LNCaP clone FGC (cell line): ENCODE measurements around the gene HOXD12.

Source experiments
- DNase-seq: peaks from one replicate; pipeline ENCODE4 v3.0.0-alpha.2; 2011; ENCODE audit warnings: low read depth
- H3K4me3 ChIP-seq: 2 replicates; pipeline ENCODE4 v1.5.1; 2011; ENCODE audit warnings: mild to moderate bottlenecking, low read depth, low read length, control low read depth
- TF ChIP-seq, protein P1 (sequence below): IDR thresholded peaks from 2 replicates; pipeline ENCODE4 v1.5.1; 2012; ENCODE audit warnings: mild to moderate bottlenecking; ENCODE audit not compliant: control insufficient read depth, insufficient read depth; ENCODE audit errors: extremely low read depth

The HOXD12 gene

GRCh38 chr2:176132205-176133171 lies 32.9 kb downstream of the HOXD12 start:
- no peak for DNase-seq
- TF ChIP-seq, protein P1, sequence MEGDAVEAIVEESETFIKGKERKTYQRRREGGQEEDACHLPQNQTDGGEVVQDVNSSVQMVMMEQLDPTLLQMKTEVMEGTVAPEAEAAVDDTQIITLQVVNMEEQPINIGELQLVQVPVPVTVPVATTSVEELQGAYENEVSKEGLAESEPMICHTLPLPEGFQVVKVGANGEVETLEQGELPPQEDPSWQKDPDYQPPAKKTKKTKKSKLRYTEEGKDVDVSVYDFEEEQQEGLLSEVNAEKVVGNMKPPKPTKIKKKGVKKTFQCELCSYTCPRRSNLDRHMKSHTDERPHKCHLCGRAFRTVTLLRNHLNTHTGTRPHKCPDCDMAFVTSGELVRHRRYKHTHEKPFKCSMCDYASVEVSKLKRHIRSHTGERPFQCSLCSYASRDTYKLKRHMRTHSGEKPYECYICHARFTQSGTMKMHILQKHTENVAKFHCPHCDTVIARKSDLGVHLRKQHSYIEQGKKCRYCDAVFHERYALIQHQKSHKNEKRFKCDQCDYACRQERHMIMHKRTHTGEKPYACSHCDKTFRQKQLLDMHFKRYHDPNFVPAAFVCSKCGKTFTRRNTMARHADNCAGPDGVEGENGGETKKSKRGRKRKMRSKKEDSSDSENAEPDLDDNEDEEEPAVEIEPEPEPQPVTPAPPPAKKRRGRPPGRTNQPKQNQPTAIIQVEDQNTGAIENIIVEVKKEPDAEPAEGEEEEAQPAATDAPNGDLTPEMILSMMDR: no peak
- H3K4me3 ChIP-seq: no peak overlapping the region

DNA sequence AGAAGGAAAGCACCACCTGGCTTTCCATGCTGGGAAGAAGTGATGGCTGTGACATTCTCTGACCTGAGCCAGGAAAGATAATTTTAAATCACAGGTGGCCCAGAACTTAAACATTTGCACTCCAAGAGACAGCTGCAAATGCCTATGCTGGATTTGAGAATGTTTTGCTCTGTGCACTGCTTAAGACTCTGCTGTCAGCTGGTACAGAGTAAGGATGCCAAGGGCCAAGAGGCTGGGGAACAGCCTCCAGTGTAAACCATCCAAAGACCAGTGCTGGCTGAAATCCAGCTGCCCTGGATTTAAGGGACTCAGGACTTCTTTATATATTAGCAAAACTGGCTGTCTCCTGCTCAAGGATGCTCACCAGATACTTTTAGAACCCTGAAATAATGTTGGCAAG lies 33.8 kb downstream of the HOXD12 start:
- no peak for DNase-seq
- TF ChIP-seq, protein P1: no peak
- H3K4me3 ChIP-seq: no peak overlapping the region

DNA sequence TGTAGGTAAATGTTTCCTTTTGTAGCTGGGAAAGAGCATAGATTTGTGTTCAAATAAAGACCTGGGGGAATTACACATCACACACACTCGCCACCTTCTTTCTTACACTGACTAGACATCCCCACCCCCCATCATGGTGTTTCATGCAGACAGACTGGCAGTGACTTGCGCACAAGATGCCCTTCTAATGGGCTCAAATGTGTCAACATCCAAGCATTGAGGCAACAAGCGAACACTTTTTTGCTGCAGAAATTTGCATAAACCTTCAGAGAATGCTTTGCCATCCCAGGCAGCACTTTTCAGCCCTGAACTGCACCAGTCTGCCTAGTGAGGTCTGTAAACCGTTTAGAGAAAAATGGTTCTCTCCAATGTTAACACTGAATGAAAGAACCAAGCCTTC lies 34.4 kb downstream of the HOXD12 start:
- TF ChIP-seq, protein P1: no peak
- no peak for DNase-seq
- no peak overlapping the region for H3K4me3 ChIP-seq

- TF ChIP-seq, protein P1: 0 out of 2 replicates have a peak, but pooled peaks have one; percentile 11
- no peak for DNase-seq
- no peak overlapping the region for H3K4me3 ChIP-seq
These were observed 35.4 kb downstream of the HOXD12 start for GRCh38 chr2:176135035-176135440.

DNA sequence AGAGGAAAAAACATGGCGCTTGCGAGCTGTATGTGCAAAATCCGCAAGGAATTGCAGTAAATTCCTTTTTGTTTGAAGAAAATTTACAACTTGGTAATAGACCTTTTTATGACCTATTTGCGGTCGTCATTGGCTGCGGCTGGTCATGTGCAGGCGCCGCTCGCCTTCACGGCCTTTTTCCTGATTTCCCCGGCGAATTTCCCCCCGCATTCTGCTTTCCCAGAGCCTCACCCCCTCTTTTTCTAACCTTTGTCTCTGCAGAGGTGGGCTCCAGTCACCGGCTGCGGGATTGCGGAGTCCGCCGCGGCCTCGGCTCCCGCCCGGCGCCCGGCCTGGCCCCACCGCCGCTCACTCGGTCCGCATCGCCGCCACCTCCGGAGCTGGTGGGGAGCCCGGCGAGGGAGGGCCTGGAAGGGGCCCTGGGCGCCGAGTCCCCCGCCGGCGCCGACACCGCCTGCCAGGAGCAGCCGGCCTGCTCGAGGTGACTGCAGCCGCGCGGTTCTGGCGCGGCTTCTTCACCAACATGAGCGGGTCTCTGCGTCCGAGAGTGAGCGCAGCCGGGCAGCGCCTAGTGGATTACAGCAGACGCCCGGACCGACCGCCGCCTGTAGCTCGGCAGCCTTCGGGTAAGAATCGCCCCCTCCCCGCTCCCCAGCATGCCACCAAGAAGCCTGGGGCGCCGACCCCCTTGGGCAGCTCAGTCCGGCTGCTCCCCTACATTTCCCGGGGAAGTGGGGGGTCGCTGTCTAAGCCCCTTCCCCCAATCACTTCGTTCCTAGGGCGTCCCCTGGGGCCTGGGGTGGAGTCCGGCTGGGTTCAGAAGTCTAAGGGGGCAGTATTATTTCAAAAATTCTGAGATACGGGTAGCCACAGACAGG lies 37.0 kb downstream of the HOXD12 start:
- DNase-seq: no peak
- TF ChIP-seq, protein P1: no peak
- 0 out of 2 replicates have a peak overlapping the region, but pooled peaks have one; percentile 9 for H3K4me3 ChIP-seq

DNA sequence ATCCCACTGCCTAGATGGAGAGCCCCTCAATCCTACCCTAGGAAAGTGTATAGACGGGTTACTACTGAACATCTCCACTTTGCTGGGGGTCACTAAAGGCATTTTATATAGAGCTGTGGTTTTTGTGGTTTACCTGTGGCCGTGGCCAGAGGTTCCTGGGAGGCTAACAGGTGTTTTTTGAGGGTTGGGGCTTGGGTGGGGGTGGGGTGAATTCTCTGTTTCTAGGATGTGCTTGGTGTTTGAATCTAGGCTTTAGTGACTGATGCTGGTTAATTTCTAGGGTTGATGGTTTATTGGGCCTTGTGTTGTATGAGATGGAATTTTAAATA lies 37.6 kb downstream of the HOXD12 start:
- TF ChIP-seq, protein P1: no peak
- no peak overlapping the region for H3K4me3 ChIP-seq
- no peak for DNase-seq
